Measurements from ENCODE around the gene CREB3L2.

DNA sequence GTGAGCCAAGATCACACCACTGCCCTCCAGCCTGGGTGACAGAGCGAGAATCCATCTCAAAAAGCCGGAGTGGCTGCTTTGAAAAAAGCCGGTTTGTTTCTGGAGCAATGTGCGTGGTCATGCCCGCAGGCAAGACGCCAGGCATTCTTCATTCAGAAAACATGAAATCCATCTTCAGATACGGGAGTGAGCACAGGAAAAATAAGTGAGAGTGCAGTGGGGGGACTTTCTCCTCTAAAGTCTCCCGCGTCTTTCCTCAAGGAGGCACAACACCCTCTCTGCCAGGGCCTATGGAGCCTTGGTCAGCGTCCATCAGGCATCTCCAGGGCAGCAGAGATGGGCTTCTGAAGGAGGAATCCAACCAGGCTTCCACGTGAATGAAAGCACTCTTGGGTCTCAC, 92.8 kb downstream of the CREB3L2 start:
- TF ChIP-seq POLR2A (IDR thresholded peaks at IDR 0.05) (no peak), EP300 (IDR thresholded peaks at IDR 0.05) (peak in 1 of 2 donors; percentile 56)
- TF ChIP-seq, protein P1, sequence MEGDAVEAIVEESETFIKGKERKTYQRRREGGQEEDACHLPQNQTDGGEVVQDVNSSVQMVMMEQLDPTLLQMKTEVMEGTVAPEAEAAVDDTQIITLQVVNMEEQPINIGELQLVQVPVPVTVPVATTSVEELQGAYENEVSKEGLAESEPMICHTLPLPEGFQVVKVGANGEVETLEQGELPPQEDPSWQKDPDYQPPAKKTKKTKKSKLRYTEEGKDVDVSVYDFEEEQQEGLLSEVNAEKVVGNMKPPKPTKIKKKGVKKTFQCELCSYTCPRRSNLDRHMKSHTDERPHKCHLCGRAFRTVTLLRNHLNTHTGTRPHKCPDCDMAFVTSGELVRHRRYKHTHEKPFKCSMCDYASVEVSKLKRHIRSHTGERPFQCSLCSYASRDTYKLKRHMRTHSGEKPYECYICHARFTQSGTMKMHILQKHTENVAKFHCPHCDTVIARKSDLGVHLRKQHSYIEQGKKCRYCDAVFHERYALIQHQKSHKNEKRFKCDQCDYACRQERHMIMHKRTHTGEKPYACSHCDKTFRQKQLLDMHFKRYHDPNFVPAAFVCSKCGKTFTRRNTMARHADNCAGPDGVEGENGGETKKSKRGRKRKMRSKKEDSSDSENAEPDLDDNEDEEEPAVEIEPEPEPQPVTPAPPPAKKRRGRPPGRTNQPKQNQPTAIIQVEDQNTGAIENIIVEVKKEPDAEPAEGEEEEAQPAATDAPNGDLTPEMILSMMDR (IDR thresholded peaks at IDR 0.05): no peak
